ENCODE measurements around the gene CDK19. TPM values are rescaled to one million over a fixed set of nuclear protein-coding genes. Genes with fewer than 3 reads are reported as not detected.

CDK19 gene
- total RNA-seq, 6 experiments from 2014 or later, result 2.8 to 7.9 (median 5.5) TPM

DNA sequence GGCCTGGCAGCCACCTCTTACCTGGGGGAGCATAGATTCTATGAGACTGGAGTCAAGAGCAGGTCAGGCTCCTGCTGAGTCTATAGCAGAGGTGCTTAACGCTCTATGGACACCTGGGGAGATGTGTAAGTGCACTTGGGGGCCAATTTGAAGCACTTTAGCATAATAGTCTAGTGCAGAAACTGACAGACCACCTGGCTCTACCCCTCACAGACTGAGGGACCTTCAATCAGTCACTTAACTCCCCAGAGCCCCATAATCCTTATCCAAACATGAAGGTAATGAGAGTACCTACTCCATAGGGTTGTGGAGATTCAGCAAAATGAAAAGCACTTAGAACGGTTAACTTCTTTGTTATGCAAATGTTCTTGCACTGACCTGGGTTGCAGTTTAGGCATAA is 251.6 kb downstream of the CDK19 start:
- ATAC-seq (no peak), DNase-seq (no peak)
- Histone ChIP-seq H3K9me3 (no peaks in the 10 kb centered on the region), H3K36me3 (no peaks in the 10 kb centered on the region), H3K4me3 (no peak overlapping the region), H3K4me1 (peaks cover 0 to 24% (median 8%) of the 10 kb centered on the region in 4 donors), H3K27ac (no peak overlapping the region), H3K27me3 (no peaks in the 10 kb centered on the region)
- intact Hi-C loops (cut with DNase I), result no loop called here
- no peak for TF ChIP-seq POLR2A (IDR thresholded peaks at IDR 0.05)
- TF ChIP-seq, protein P1, sequence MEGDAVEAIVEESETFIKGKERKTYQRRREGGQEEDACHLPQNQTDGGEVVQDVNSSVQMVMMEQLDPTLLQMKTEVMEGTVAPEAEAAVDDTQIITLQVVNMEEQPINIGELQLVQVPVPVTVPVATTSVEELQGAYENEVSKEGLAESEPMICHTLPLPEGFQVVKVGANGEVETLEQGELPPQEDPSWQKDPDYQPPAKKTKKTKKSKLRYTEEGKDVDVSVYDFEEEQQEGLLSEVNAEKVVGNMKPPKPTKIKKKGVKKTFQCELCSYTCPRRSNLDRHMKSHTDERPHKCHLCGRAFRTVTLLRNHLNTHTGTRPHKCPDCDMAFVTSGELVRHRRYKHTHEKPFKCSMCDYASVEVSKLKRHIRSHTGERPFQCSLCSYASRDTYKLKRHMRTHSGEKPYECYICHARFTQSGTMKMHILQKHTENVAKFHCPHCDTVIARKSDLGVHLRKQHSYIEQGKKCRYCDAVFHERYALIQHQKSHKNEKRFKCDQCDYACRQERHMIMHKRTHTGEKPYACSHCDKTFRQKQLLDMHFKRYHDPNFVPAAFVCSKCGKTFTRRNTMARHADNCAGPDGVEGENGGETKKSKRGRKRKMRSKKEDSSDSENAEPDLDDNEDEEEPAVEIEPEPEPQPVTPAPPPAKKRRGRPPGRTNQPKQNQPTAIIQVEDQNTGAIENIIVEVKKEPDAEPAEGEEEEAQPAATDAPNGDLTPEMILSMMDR (IDR thresholded peaks at IDR 0.05), result no peak
- 60% methylated on average over 1 of the region's 2 CpGs for WGBS (ENCODE audit: insufficient coverage, low coverage, low lambda C conversion rate, missing lambda C conversion rate)

DNA sequence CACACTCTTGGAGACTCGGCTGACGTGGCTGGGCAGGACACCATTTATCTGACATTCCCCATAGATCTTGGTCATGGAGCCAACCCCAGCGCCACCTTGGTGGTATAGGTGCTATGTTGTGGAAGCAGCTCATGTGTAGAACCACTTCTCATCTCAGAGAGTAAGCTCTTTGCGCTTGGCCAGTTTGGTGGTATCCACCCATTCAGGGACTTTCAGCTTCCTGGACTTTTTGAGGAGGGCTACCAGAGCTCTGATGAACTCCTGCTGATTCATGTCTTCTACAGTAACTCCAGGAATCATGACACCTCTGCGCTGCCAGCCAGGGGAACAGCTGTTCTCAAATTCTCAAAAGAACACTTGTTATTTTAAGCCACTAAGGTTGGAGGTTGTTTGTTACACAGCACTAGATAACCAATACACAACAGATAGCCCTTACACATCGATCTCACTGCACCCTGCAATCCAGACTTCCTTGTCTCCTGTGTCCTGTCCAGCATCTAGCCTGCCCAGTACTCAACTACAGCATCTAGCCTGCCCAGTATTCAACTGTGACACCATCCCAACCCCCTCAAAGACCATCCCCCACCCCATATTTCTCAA is 252.9 kb downstream of the CDK19 start:
- intact Hi-C loops (cut with DNase I), result no loop called here
- ATAC-seq, result no peak
- Histone ChIP-seq H3K4me3 (no peak overlapping the region), H3K36me3 (no peaks in the 10 kb centered on the region), H3K27me3 (no peaks in the 10 kb centered on the region), H3K4me1 (peaks cover 0 to 24% (median 8%) of the 10 kb centered on the region in 4 donors), H3K9me3 (no peaks in the 10 kb centered on the region), H3K27ac (no peak overlapping the region)
- DNase-seq, result no peak
- no peak for TF ChIP-seq POLR2A (IDR thresholded peaks at IDR 0.05)
- TF ChIP-seq, protein P1 (IDR thresholded peaks at IDR 0.05), result no peak
- WGBS (ENCODE audit: insufficient coverage, low coverage, low lambda C conversion rate, missing lambda C conversion rate), result 86% methylated on average over 6 of the region's 6 CpGs

- no peak for ATAC-seq
- no peak for TF ChIP-seq POLR2A (IDR thresholded peaks at IDR 0.05)
- TF ChIP-seq, protein P1 (IDR thresholded peaks at IDR 0.05), result no peak
- no peaks in the 10 kb centered on the region for H3K27me3 ChIP-seq
- H3K9me3 ChIP-seq, result no peaks in the 10 kb centered on the region
- H3K4me3 ChIP-seq, result no peak overlapping the region
- intact Hi-C loops (cut with DNase I), result no loop called here
- no peaks in the 10 kb centered on the region for H3K36me3 ChIP-seq
- peaks cover 0 to 20% (median 8%) of the 10 kb centered on the region in 4 donors for H3K4me1 ChIP-seq
- DNase-seq, result no peak
- no peak overlapping the region for H3K27ac ChIP-seq
Measured at GRCh38 chr6:110561696-110562095, 253.6 kb downstream of the CDK19 start.

DNA sequence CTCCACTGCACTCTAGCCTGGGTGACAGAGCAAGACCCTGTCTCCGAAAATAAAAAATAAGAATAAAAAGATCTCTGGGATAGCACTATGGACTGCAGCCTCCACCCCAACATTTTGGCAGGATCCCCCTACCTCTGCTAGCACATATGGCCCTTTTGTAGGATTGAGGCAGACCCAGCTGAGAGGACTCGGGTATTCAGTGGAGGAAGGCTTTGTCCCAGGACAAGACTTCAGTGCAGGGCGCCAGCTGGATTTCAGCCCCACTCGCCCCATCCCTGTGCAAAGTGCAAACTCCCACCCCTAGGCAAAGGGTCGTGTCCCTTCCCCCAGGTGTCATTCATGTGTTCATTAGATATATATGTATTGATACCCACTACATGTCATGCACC is 254.3 kb downstream of the CDK19 start:
- Histone ChIP-seq H3K9me3 (no peaks in the 10 kb centered on the region), H3K27ac (no peak overlapping the region), H3K4me3 (no peak overlapping the region), H3K4me1 (peaks cover 0 to 14% (median 6%) of the 10 kb centered on the region in 4 donors), H3K27me3 (no peaks in the 10 kb centered on the region), H3K36me3 (no peaks in the 10 kb centered on the region)
- WGBS (ENCODE audit: insufficient coverage, low coverage, low lambda C conversion rate, missing lambda C conversion rate), result 65% methylated on average over 3 of the region's 5 CpGs
- ATAC-seq (no peak), DNase-seq (no peak)
- intact Hi-C loops (cut with DNase I), result no loop called here
- TF ChIP-seq POLR2A (IDR thresholded peaks at IDR 0.05), result no peak
- TF ChIP-seq, protein P1 (IDR thresholded peaks at IDR 0.05), result no peak

Measured in right lobe of liver (tissue), 6 donors.